Activated CD8-positive, alpha-beta memory T cell treated with anti-CD3 and anti-CD28 coated beads for 36 hours (primary cell): ENCODE measurements around the gene MED15. TPM values are rescaled to one million over a fixed set of nuclear protein-coding genes. Genes with fewer than 3 reads are reported as not detected.
"Not testable (repeated sequence)": the region's sequence is repeated elsewhere in the genome, so short reads cannot be mapped to it uniquely, and the experiment has no call there.

Experiments
- CTCF ChIA-PET: fragments of 350-600 bp; sonication (Branson Sonifier 250); formaldehyde crosslinking; loops from one replicate; lab custom pipeline; 2021; ENCODE audit warnings: antibody characterized with exemption; lab: Charles Lee
- POLR2A ChIA-PET: fragments of 350-600 bp; sonication (Branson Sonifier 250); formaldehyde crosslinking; loops from one replicate; lab custom pipeline; 2021; ENCODE audit warnings: antibody characterized with exemption; lab: Charles Lee
- total RNA-seq, 2 experiments: library from RNA; stranded (reverse); gene quantifications; one replicate each; pipeline ENCODE4 v1.2.3, GENCODE V29; 2021

Gene MED15
- total RNA-seq, 2 experiments from 2014 or later, result 84.2 to 90.1 TPM

- ChIA-PET POLR2A (interaction anchor here (0.6 kb wide), 1 partner anchor 165 kb away, joined by 5 read pairs; no protein-coding TSS in a partner anchor), CTCF (interaction anchor here (1.4 to 1.6 kb wide), 2 partner anchors 9 to 11 kb away, joined by 3 read pairs; no protein-coding TSS in a partner anchor)
Measured at GRCh38 chr22:20537325-20537756, 29.9 kb downstream of the MED15 start.

GRCh38 chr22:20537983-20538382 lies 30.6 kb downstream of the MED15 start:
- POLR2A ChIA-PET, result interaction anchor here (0.6 kb wide), 1 partner anchor 165 kb away, joined by 5 read pairs; no protein-coding TSS in a partner anchor
- CTCF ChIA-PET, result interaction anchor here (1.1 to 1.6 kb wide), 4 partner anchors 10 to 36 kb away, joined by 3 read pairs; no protein-coding TSS in a partner anchor

- CTCF ChIA-PET, result interaction anchor here (1.1 to 1.6 kb wide), 3 partner anchors 12 to 35 kb away, joined by 3 read pairs; no protein-coding TSS in a partner anchor
- POLR2A ChIA-PET, result not testable (repeated sequence)
Measured at GRCh38 chr22:20538875-20539274, 31.5 kb downstream of the MED15 start.

- ChIA-PET POLR2A (no interaction called here), CTCF (no interaction called here)
Measured at GRCh38 chr22:20542055-20542454, 34.6 kb downstream of the MED15 start.

GRCh38 chr22:20542736-20543135 lies 35.3 kb downstream of the MED15 start:
- POLR2A ChIA-PET, result no interaction called here
- CTCF ChIA-PET, result no interaction called here

- POLR2A ChIA-PET, CTCF ChIA-PET: not testable (repeated sequence)
Measured at GRCh38 chr22:20545318-20545634, 37.9 kb downstream of the MED15 start.

GRCh38 chr22:20545681-20546521 lies 38.5 kb downstream of the MED15 start:
- ChIA-PET POLR2A (no interaction called here), CTCF (interaction anchor here (0.6 to 10.2 kb wide), 6 partner anchors 13 to 418 kb away, joined by 3 to 78 read pairs (median 4); no protein-coding TSS in a partner anchor)

GRCh38 chr22:20546541-20546950 lies 39.1 kb downstream of the MED15 start:
- ChIA-PET CTCF (interaction anchor here (0.6 to 10.2 kb wide), 6 partner anchors 12 to 417 kb away, joined by 3 to 78 read pairs (median 4); no protein-coding TSS in a partner anchor), POLR2A (no interaction called here)

- CTCF ChIA-PET, result interaction anchor here (0.6 to 10.2 kb wide), 4 partner anchors 12 to 92 kb away, joined by 3 to 78 read pairs (median 4); no protein-coding TSS in a partner anchor
- POLR2A ChIA-PET, result no interaction called here
Measured at GRCh38 chr22:20547029-20547428, 39.6 kb downstream of the MED15 start.

GRCh38 chr22:20548806-20549205 lies 41.4 kb downstream of the MED15 start:
- POLR2A ChIA-PET, result interaction anchor here (1.0 kb wide), 1 partner anchor 41 kb away, joined by 9 read pairs; the partner anchor contains the start of gene MED15
- CTCF ChIA-PET, result interaction anchor here (1.1 to 10.2 kb wide), 6 partner anchors 15 to 459 kb away, joined by 4 to 78 read pairs (median 5); no protein-coding TSS in a partner anchor

GRCh38 chr22:20549232-20549841 lies 41.9 kb downstream of the MED15 start:
- ChIA-PET CTCF (interaction anchor here (0.6 to 10.2 kb wide), 8 partner anchors 15 to 459 kb away, joined by 3 to 78 read pairs (median 5); no protein-coding TSS in a partner anchor), POLR2A (interaction anchor here (0.5 to 1.0 kb wide), 2 partner anchors 41 to 139 kb away, joined by 4 to 9 read pairs; partner anchors contain the start of gene MED15)

GRCh38 chr22:20550057-20550817 lies 42.8 kb downstream of the MED15 start:
- CTCF ChIA-PET, result interaction anchor here (0.6 to 10.2 kb wide), 10 partner anchors 14 to 132 kb away, joined by 3 to 78 read pairs (median 4); no protein-coding TSS in a partner anchor
- POLR2A ChIA-PET, result interaction anchor here (0.5 to 1.4 kb wide), 5 partner anchors 13 to 43 kb away, joined by 3 to 14 read pairs (median 4); partner anchors contain the start of gene MED15

GRCh38 chr22:20550851-20551744 lies 43.7 kb downstream of the MED15 start:
- CTCF ChIA-PET, result interaction anchor here (0.8 to 10.2 kb wide), 10 partner anchors 13 to 87 kb away, joined by 3 to 78 read pairs (median 4); partner anchors contain the start of gene MED15
- POLR2A ChIA-PET, result interaction anchor here (0.5 to 1.4 kb wide), 5 partner anchors 13 to 43 kb away, joined by 3 to 14 read pairs (median 3); partner anchors contain the start of gene MED15

- POLR2A ChIA-PET, result interaction anchor here (0.7 to 1.4 kb wide), 3 partner anchors 24 to 44 kb away, joined by 3 to 14 read pairs (median 3); partner anchors contain the start of gene MED15
- CTCF ChIA-PET, result interaction anchor here (0.8 to 10.2 kb wide), 8 partner anchors 12 to 88 kb away, joined by 3 to 78 read pairs (median 4); partner anchors contain the start of gene MED15
Measured at GRCh38 chr22:20551805-20552442, 44.5 kb downstream of the MED15 start.

GRCh38 chr22:20552443-20553401 lies 45.3 kb downstream of the MED15 start:
- POLR2A ChIA-PET, result interaction anchor here (1.1 kb wide), 1 partner anchor 44 kb away, joined by 3 read pairs; no protein-coding TSS in a partner anchor
- CTCF ChIA-PET, result interaction anchor here (1.3 to 10.2 kb wide), 4 partner anchors 12 to 89 kb away, joined by 4 to 78 read pairs (median 10); partner anchors contain the start of gene MED15
